ENCODE data around the gene APBA2.

GRCh38 chr15:28922707-28923012 lies 36.9 kb downstream of the APBA2 start:
- no peak for TF ChIP-seq CTCF (optimal IDR thresholded peaks at IDR 0.05 in 1 of 3, IDR thresholded peaks at IDR 0.05 in 1 of 3, conservative IDR thresholded peaks at IDR 0.05 in 1 of 3; ENCODE audit: extremely low read depth in 1 of 3, insufficient read depth in 2 of 3, low read length in 3 of 3)
- TF ChIP-seq EZH2 (IDR thresholded peaks at IDR 0.05; ENCODE audit: low read length) = no peak
